ENCODE measurements around the gene ERC2. TPM values are rescaled to one million over a fixed set of nuclear protein-coding genes. Genes with fewer than 3 reads are reported as not detected.

ERC2 gene
- total RNA-seq, 3 donors from 2014 or later, result 0.64 to 7.3 (median 1.3) TPM

GRCh38 chr3:55804170-55805095 is 663.8 kb downstream of the ERC2 start:
- Histone ChIP-seq H3K36me3 (no peaks in the 10 kb centered on the region), H3K27me3 (no peaks in the 10 kb centered on the region), H3K27ac (no peak overlapping the region), H3K4me1 (no peaks in the 10 kb centered on the region), H3K9me3 (no peaks in the 10 kb centered on the region), H3K4me3 (no peak overlapping the region)
- intact Hi-C loops (cut with DNase I; ENCODE audit: low total_unique reads), result no loop called here
- no peak for DNase-seq (ENCODE audit: low spot score in 2 of 2)
- TF ChIP-seq POLR2AphosphoS5 (IDR thresholded peaks at IDR 0.05), result no peak
- TF ChIP-seq CTCF (IDR thresholded peaks at IDR 0.05), result no peak

DNA sequence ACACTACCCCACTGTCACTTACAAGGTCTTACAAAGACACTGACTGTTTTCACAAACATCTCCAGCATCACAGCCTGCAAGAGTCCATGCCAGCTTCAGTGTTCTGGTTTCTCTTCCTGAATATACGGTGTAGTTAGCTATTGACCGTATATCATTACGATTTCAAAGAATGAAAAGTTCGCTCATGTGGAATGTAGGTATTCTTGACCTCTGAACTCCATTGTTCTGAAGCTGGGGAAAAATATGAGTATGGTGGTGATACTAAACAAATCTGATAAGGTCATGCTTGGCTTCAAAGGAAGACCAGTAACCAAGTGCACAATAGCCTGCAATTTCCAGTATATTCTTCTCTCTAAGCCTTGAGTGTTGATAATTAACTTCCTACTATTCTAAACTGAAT is 665.5 kb downstream of the ERC2 start:
- TF ChIP-seq POLR2AphosphoS5 (IDR thresholded peaks at IDR 0.05) (no peak), POLR2A (IDR thresholded peaks at IDR 0.05) (no peak), CTCF (IDR thresholded peaks at IDR 0.05) (no peak)
- intact Hi-C loops (cut with DNase I; ENCODE audit: low total_unique reads), result no loop called here
- no peaks in the 10 kb centered on the region for H3K27me3 ChIP-seq
- H3K9me3 ChIP-seq, result no peaks in the 10 kb centered on the region
- no peaks in the 10 kb centered on the region for H3K4me1 ChIP-seq
- H3K4me3 ChIP-seq, result no peak overlapping the region
- no peak for DNase-seq (ENCODE audit: low spot score in 2 of 2)
- H3K36me3 ChIP-seq, result no peaks in the 10 kb centered on the region
- no peak overlapping the region for H3K27ac ChIP-seq

DNA sequence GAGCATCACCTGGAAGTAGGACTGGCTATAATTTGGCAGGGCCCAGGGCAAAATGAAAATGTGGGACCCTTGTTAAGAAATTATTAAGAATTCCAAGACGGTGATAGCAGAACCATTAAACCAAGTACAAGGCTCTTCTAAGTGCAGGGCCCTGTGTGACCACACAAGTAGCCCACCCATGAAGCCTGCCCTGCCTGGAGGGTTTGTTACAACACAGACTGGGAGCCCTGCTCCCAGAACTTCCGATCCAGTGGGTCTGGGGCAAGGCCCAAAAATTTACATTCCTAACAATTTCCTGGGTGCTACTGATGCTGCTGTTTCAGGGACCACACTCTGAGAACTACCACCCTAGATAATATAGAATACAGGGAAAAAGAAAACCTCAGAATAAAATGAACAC is 666.6 kb downstream of the ERC2 start:
- Histone ChIP-seq H3K4me1 (no peaks in the 10 kb centered on the region), H3K27me3 (no peaks in the 10 kb centered on the region), H3K36me3 (no peaks in the 10 kb centered on the region), H3K27ac (no peak overlapping the region), H3K9me3 (no peaks in the 10 kb centered on the region), H3K4me3 (no peak overlapping the region)
- intact Hi-C loops (cut with DNase I; ENCODE audit: low total_unique reads), result no loop called here
- DNase-seq (ENCODE audit: low spot score in 2 of 2), result no peak
- TF ChIP-seq POLR2AphosphoS5 (IDR thresholded peaks at IDR 0.05), result no peak
- no peak for TF ChIP-seq CTCF (IDR thresholded peaks at IDR 0.05)
- TF ChIP-seq POLR2A (IDR thresholded peaks at IDR 0.05), result no peak

DNA sequence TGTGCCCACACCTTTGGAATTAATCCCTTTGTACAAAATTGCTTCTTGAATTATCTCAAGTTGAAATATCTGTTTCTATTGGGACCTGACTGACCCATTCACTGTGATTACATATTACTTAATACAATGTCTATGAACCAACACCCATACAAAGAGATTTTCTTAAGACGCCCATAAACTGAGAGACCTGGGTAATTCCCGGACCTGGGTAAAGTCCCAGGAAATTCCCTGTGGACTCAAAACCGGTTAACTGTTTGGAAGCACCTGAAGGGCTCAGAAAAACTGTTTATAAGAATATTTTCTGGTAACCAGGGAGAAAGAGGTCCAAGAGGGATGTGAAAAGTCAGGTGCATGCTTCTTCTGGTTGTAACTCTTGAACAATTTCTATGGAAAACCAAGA is 667.2 kb downstream of the ERC2 start:
- Histone ChIP-seq H3K27me3 (no peaks in the 10 kb centered on the region), H3K4me3 (no peak overlapping the region), H3K4me1 (no peaks in the 10 kb centered on the region), H3K36me3 (no peaks in the 10 kb centered on the region), H3K9me3 (no peaks in the 10 kb centered on the region), H3K27ac (no peak overlapping the region)
- DNase-seq (ENCODE audit: low spot score in 2 of 2), result no peak
- TF ChIP-seq CTCF (IDR thresholded peaks at IDR 0.05) (no peak), POLR2A (IDR thresholded peaks at IDR 0.05) (no peak), POLR2AphosphoS5 (IDR thresholded peaks at IDR 0.05) (no peak)
- intact Hi-C loops (cut with DNase I; ENCODE audit: low total_unique reads), result no loop called here

DNA sequence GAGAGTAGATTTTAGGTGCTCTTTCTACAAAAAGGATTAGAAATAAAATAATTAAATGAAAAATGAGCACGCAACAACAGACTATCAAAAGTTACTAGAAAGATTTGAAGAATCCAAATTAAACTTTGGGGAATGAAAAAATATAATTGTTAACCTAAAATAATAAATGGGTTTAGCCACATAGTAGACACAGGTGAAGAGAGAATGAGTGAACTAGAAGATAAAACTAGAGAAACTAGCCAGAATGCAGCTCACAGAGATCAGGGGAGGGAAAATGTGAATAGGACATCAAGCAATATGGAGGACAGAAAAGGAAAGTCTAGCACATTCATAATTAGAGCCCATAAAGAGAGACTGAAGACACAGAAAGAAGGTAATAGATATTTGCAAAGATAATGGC is 670.5 kb downstream of the ERC2 start:
- no peak overlapping the region for H3K4me3 ChIP-seq
- H3K36me3 ChIP-seq, result no peaks in the 10 kb centered on the region
- TF ChIP-seq CTCF (IDR thresholded peaks at IDR 0.05) (no peak), POLR2A (IDR thresholded peaks at IDR 0.05) (no peak), POLR2AphosphoS5 (IDR thresholded peaks at IDR 0.05) (no peak)
- no peak overlapping the region for H3K27ac ChIP-seq
- intact Hi-C loops (cut with DNase I; ENCODE audit: low total_unique reads), result no loop called here
- no peaks in the 10 kb centered on the region for H3K9me3 ChIP-seq
- no peaks in the 10 kb centered on the region for H3K27me3 ChIP-seq
- no peaks in the 10 kb centered on the region for H3K4me1 ChIP-seq
- no peak for DNase-seq (ENCODE audit: low spot score in 2 of 2)

Measured in breast epithelium (tissue), 4 donors.